H9 (cell line): ENCODE measurements around the gene SAMD15. TPM values are rescaled to one million over a fixed set of nuclear protein-coding genes. Genes with fewer than 3 reads are reported as not detected.

Experiments used
- DNase-seq: peaks from one replicate; pipeline ENCODE4 v3.0.0-alpha.2; 2017
- H2AFZ ChIP-seq: one replicate; pipeline ENCODE4 v1.6.1; 2013; ENCODE audit warnings: mild to moderate bottlenecking, low read length, control low read depth, moderate library complexity
- H2AK5ac ChIP-seq: 2 replicates; pipeline ENCODE4 v1.6.1; 2013; ENCODE audit warnings: low read length, control low read depth, mixed read lengths; ENCODE audit not compliant: insufficient read length
- H2BK120ac ChIP-seq: one replicate; pipeline ENCODE4 v1.6.1; 2013; ENCODE audit warnings: low read depth, mild to moderate bottlenecking, low read length, control low read depth, inconsistent platforms; ENCODE audit not compliant: poor library complexity, severe bottlenecking
- H2BK12ac ChIP-seq: 2 replicates; pipeline ENCODE4 v1.6.1; 2013; ENCODE audit warnings: low read length, control low read depth, mixed read lengths, low read depth; ENCODE audit not compliant: insufficient read length
- H2BK15ac ChIP-seq: 2 replicates; pipeline ENCODE4 v1.6.1; 2013; ENCODE audit warnings: low read depth, low read length, control low read depth
- H2BK20ac ChIP-seq: one replicate; pipeline ENCODE4 v1.6.1; 2013; ENCODE audit warnings: low read depth, mild to moderate bottlenecking, low read length, control low read depth, inconsistent platforms; ENCODE audit not compliant: poor library complexity, severe bottlenecking
- H2BK5ac ChIP-seq: 2 replicates; pipeline ENCODE4 v1.6.1; 2013; ENCODE audit warnings: low read length, control low read depth, mixed read lengths; ENCODE audit not compliant: insufficient read length
- H3K14ac ChIP-seq: 2 replicates; pipeline ENCODE4 v1.6.1; 2013; ENCODE audit warnings: low read length, control low read depth; ENCODE audit not compliant: insufficient read depth
- H3K18ac ChIP-seq: 2 replicates; pipeline ENCODE4 v1.6.1; 2013; ENCODE audit warnings: low read depth, mild to moderate bottlenecking, mixed read lengths, low read length, control low read depth; ENCODE audit not compliant: insufficient read length
- H3K23ac ChIP-seq: 2 replicates; pipeline ENCODE4 v1.6.1; 2013; ENCODE audit warnings: low read length, control low read depth, mixed read lengths, low read depth; ENCODE audit not compliant: insufficient read length
- H3K23me2 ChIP-seq: 2 replicates; pipeline ENCODE4 v1.6.1; 2013; ENCODE audit warnings: low read depth, mild to moderate bottlenecking, mixed read lengths, low read length, control low read depth; ENCODE audit not compliant: insufficient read length, poor library complexity, severe bottlenecking
- H3K27ac ChIP-seq: 2 replicates; pipeline ENCODE4 v1.5.1; 2013; ENCODE audit warnings: low read length, control low read depth, mixed read lengths, low read depth; ENCODE audit not compliant: insufficient read length
- H3K27me3 ChIP-seq: 2 replicates; pipeline ENCODE4 v1.6.1; 2013; ENCODE audit warnings: low read length, control low read depth, inconsistent platforms; ENCODE audit not compliant: insufficient read depth
- H3K4ac ChIP-seq: 2 replicates; pipeline ENCODE4 v1.6.1; 2013; ENCODE audit warnings: low read depth, mild to moderate bottlenecking, control low read depth, inconsistent platforms, low read length, moderate library complexity
- H3K4me1 ChIP-seq: 2 replicates; pipeline ENCODE4 v1.6.1; 2013; ENCODE audit warnings: low read length, control low read depth, inconsistent platforms; ENCODE audit not compliant: insufficient read depth
- H3K4me2 ChIP-seq: 2 replicates; pipeline ENCODE4 v1.6.1; 2013; ENCODE audit warnings: low read length, control low read depth, mixed read lengths; ENCODE audit not compliant: insufficient read length, insufficient read depth
- H3K56ac ChIP-seq: 2 replicates; pipeline ENCODE4 v1.6.1; 2013; ENCODE audit warnings: low read depth, mild to moderate bottlenecking, mixed read lengths, low read length, control low read depth; ENCODE audit not compliant: insufficient read length
- H3K79me1 ChIP-seq: 2 replicates; pipeline ENCODE4 v1.6.1; 2013; ENCODE audit warnings: low read depth, mild to moderate bottlenecking, moderate library complexity, low read length, control low read depth, inconsistent platforms; ENCODE audit not compliant: insufficient read depth, poor library complexity, severe bottlenecking
- H3K79me2 ChIP-seq: 2 replicates; pipeline ENCODE4 v1.6.1; 2013; ENCODE audit warnings: low read length, control low read depth, inconsistent platforms; ENCODE audit not compliant: insufficient read depth
- H3K9ac ChIP-seq: 2 replicates; pipeline ENCODE4 v1.6.1; 2013; ENCODE audit warnings: low read length, control low read depth, mixed read lengths; ENCODE audit not compliant: insufficient read length; ENCODE audit errors: extremely low read depth
- H3K9me3 ChIP-seq: one replicate; pipeline ENCODE4 v1.6.1; 2013; ENCODE audit warnings: low read depth, low read length, inconsistent platforms; ENCODE audit not compliant: control insufficient read depth
- H3T11ph ChIP-seq: one replicate; pipeline ENCODE4 v1.6.1; 2013; ENCODE audit warnings: mild to moderate bottlenecking, low read length, control low read depth, inconsistent platforms
- H4K20me1 ChIP-seq: one replicate; pipeline ENCODE4 v1.6.1; 2013; ENCODE audit not compliant: control insufficient read depth, insufficient read length, insufficient read depth
- H4K5ac ChIP-seq: 2 replicates; pipeline ENCODE4 v1.6.1; 2013; ENCODE audit warnings: low read depth, mild to moderate bottlenecking, mixed read lengths, low read length, control low read depth; ENCODE audit not compliant: insufficient read length
- H4K8ac ChIP-seq: replicated peaks from 2 replicates; pipeline ENCODE4 v1.6.1; 2013; ENCODE audit warnings: low read length, control low read depth, mixed read lengths, low read depth; ENCODE audit not compliant: insufficient read length
- H4K91ac ChIP-seq: 2 replicates; pipeline ENCODE4 v1.6.1; 2013; ENCODE audit warnings: low read depth, mild to moderate bottlenecking, moderate library complexity, mixed read lengths, low read length, control low read depth; ENCODE audit not compliant: insufficient read length
- H3K27ac Mint-ChIP-seq, 3 experiments: 2 replicates in 2 of 3; 3 replicates in 1 of 3; pipeline ENCODE4 v1.8.0; 2020 to 2021; ENCODE audit warnings: mixed read lengths in 3 of 3, mild to moderate bottlenecking in 1 of 3, moderate library complexity in 1 of 3
- H3K27me3 Mint-ChIP-seq: 2 replicates; pipeline ENCODE4 v1.8.0; 2021; ENCODE audit warnings: low read depth, mild to moderate bottlenecking, moderate library complexity, mixed read lengths
- H3K36me3 Mint-ChIP-seq, 3 experiments: 2 replicates in 2 of 3; 3 replicates in 1 of 3; pipeline ENCODE4 v1.8.0; 2020 to 2021; ENCODE audit warnings: low read depth in 3 of 3, mixed read lengths in 3 of 3; ENCODE audit not compliant: insufficient read depth in 1 of 3
- H3K4me1 Mint-ChIP-seq, 2 experiments: 2 replicates each; pipeline ENCODE4 v1.8.0; 2020; ENCODE audit warnings: mixed read lengths in 2 of 2
- H3K4me3 Mint-ChIP-seq, 2 experiments: 2 replicates in 1 of 2; 3 replicates in 1 of 2; pipeline ENCODE4 v1.8.0; 2020 to 2021; ENCODE audit warnings: mild to moderate bottlenecking in 2 of 2, mixed read lengths in 2 of 2, moderate library complexity in 1 of 2
- H3K9me3 Mint-ChIP-seq, 2 experiments: 2 replicates in 1 of 2; 3 replicates in 1 of 2; pipeline ENCODE4 v1.8.0; 2020; ENCODE audit warnings: mild to moderate bottlenecking in 2 of 2, mixed read lengths in 2 of 2, moderate library complexity in 1 of 2
- WGBS: extraction: QIAGEN DNeasy Blood & Tissue Kit; methylation state at CpG from one replicate; pipeline ENCODE4 v1.1.7; 2013; ENCODE audit warnings: missing lambda C conversion rate, low lambda C conversion rate, mixed read lengths; ENCODE audit not compliant: insufficient read length; ENCODE audit errors: extremely low coverage; 5-methylcytosine and 5-hydroxymethylcytosine counted together
- total RNA-seq: library from RNA; stranded (reverse); gene quantifications from 2 replicates; pipeline ENCODE4 v1.2.1, GENCODE V29; 2021
- TF ChIP-seq, protein P1 (sequence below): fragments of 200-600 bp; sonication (generic); conservative IDR thresholded peaks from 3 replicates; pipeline ENCODE4 v1.8.0; 2021; ENCODE audit warnings: antibody characterized with exemption, mild to moderate bottlenecking

The SAMD15 gene
- total RNA-seq, 1 experiment from 2014 or later, result 1.1 TPM

DNA sequence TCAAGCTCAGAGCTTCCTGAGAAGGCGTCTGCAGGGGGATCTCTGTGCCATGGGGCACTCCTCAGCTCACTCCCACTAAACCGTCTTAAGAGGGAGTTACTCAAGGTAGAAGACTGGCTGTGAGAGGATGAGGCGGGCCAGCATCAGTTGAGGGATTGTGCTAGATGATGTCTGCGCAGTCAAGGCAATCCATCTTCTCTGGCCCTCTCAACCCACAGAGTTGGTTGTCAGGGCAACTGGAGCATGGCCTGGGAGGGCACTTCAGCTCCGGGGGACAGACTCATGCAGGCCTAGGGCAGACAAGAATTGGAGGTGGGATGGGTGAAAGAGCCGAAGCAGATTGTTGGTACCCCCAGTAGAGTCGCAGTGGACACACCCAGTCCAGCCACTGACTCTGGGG, 47.3 kb upstream of the SAMD15 start:
- Histone ChIP-seq H2BK12ac (no peak overlapping the region), H4K5ac (no peak overlapping the region), H3K18ac (no peak overlapping the region), H3K79me1 (no peaks in the 10 kb centered on the region), H3K23me2 (no peaks in the 10 kb centered on the region), H2BK20ac (no peak overlapping the region), H2AK5ac (no peak overlapping the region), H3K4me2 (no peak overlapping the region), H3K27ac (no peak overlapping the region), H3K79me2 (no peaks in the 10 kb centered on the region), H3K9ac (no peak overlapping the region), H3K23ac (no peak overlapping the region), H3K56ac (no peak overlapping the region), H3K27me3 (no peaks in the 10 kb centered on the region), H2BK120ac (no peak overlapping the region), H3K4me1 (no peaks in the 10 kb centered on the region), H2BK15ac (no peak overlapping the region), H3K4ac (no peak overlapping the region), H4K20me1 (no peaks in the 10 kb centered on the region), H2BK5ac (no peak overlapping the region), H3K9me3 (no peaks in the 10 kb centered on the region), H2AFZ (no peak overlapping the region), H3T11ph (no peak overlapping the region), H3K14ac (no peak overlapping the region), H4K91ac (no peak overlapping the region), H4K8ac (no peak overlapping the region)
- Mint-ChIP-seq H3K9me3 (no peaks in the 10 kb centered on the region), H3K4me3 (peak overlapping the region in 1 of 2 experiments; percentile 40; a peak in 1 of 5 replicates), H3K27me3 (no peaks in the 10 kb centered on the region), H3K36me3 (peaks cover 0 to 3% (median 0%) of the 10 kb centered on the region in 3 experiments; a peak in 1 of 7 replicates), H3K27ac (peak overlapping the region in 1 of 3 experiments; percentile 40; a peak in 1 of 7 replicates), H3K4me1 (peaks cover 5 to 9% of the 10 kb centered on the region in 2 experiments)
- WGBS, result no CpG with 5 or more reads among the region's 7 CpGs
- TF ChIP-seq, protein P1, sequence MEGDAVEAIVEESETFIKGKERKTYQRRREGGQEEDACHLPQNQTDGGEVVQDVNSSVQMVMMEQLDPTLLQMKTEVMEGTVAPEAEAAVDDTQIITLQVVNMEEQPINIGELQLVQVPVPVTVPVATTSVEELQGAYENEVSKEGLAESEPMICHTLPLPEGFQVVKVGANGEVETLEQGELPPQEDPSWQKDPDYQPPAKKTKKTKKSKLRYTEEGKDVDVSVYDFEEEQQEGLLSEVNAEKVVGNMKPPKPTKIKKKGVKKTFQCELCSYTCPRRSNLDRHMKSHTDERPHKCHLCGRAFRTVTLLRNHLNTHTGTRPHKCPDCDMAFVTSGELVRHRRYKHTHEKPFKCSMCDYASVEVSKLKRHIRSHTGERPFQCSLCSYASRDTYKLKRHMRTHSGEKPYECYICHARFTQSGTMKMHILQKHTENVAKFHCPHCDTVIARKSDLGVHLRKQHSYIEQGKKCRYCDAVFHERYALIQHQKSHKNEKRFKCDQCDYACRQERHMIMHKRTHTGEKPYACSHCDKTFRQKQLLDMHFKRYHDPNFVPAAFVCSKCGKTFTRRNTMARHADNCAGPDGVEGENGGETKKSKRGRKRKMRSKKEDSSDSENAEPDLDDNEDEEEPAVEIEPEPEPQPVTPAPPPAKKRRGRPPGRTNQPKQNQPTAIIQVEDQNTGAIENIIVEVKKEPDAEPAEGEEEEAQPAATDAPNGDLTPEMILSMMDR, result no peak
- DNase-seq, result no peak
